HG03558 (cell line): ENCODE measurements around the gene OXNAD1.
A peak's percentile ranks its signal among the peaks of the same experiment; 100 is the strongest.

ENCODE experiments used
- ATAC-seq: cut with Tn5 transposase; IDR thresholded peaks from one replicate; pipeline ENCODE4 v1.9.1; 2021; ENCODE audit warnings: moderate number of reproducible peaks; ENCODE audit not compliant: unreplicated experiment; ENCODE audit errors: extremely low read depth

OXNAD1 gene

GRCh38 chr3:16322189-16322588 lies 57.2 kb downstream of the OXNAD1 start:
- ATAC-seq: no peak

GRCh38 chr3:16323737-16324136 lies 58.7 kb downstream of the OXNAD1 start:
- ATAC-seq: no peak

DNA sequence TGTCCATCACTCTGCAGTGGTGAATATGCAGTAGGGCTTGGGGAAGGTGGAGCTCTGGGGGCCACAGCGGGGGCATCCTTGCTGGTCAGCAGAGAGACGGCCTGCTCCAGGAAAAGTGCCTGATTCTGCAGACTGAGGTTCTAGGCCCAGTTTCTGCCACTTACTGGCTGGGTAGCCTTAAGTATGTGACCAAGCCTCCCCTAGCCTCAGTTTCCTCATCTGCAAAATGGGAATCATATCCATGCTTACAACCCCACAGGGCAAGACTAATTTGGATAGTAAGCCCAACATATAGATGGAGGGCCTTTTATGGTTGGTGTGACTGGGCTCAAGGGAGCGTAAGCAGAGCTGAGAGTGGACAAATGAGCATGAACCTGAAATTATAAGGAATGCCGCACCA lies 60.8 kb downstream of the OXNAD1 start:
- ATAC-seq: no peak

GRCh38 chr3:16326724-16327349 lies 61.8 kb downstream of the OXNAD1 start:
- ATAC-seq: no peak

- no peak for ATAC-seq
Measured at GRCh38 chr3:16328124-16328523, 63.1 kb downstream of the OXNAD1 start.

GRCh38 chr3:16329036-16329825 lies 64.2 kb downstream of the OXNAD1 start:
- ATAC-seq: no peak

DNA sequence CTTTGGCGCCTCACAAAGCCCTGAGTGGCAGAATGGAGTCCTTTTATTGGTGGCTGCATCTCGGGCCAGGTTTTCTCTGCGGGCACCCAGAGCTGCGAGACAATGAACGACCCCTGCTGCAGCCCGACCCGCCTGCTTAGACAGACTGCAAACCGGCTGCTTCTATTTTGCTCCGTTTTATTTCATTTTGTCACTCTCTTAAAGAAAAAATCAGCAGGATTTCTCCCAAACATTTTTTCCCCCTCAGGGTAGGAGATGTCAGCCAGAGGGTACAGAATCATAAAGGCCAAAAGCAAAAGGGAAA lies 64.8 kb downstream of the OXNAD1 start:
- ATAC-seq: no peak

GRCh38 chr3:16330351-16330750 lies 65.3 kb downstream of the OXNAD1 start:
- no peak for ATAC-seq

GRCh38 chr3:16331319-16331883 lies 66.4 kb downstream of the OXNAD1 start:
- ATAC-seq: no peak

DNA sequence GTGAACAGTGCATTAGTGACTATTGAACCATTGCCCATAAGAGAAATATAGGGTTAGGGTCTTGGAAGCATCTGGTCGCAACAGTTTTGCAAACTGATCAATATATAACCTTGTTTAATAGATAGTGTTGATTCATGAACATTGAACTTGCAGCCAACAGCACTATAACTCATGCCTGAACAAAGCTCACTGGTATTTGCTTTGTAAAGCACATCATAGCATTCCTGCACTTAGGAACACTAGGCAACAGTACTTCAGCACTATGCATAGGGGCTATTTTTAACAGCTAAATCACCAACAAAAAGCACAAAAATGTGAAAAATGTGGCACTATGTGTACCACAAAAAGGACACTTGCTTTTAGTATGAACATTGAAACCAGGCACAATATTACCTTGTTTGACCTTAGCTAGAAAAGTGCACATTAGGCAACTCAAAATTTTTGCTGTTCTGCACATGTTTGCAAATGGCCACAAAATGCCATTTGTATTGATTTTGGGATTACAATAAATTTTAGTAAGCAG lies 68.0 kb downstream of the OXNAD1 start:
- ATAC-seq: no peak

DNA sequence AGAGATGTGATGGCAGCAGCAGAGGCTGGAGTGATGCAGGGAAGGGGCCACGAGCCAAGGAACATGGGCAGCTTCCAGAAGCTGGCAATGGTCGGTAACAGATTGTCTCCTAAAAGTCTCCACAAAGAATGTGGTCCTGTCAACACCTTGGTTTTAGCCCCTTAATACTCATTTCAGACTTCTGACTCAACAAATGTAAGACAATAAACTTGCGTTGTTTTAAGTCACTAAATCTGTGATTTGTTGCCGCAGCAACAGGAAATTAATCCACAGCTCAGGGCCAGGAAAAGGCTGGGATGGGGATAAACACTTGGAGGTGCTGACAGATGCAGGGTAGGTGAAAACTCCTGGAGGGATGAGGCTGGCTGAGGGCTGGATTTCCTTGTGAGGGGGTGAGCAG lies 69.9 kb downstream of the OXNAD1 start:
- no peak for ATAC-seq

- no peak for ATAC-seq
Measured at GRCh38 chr3:16335333-16335732, 70.3 kb downstream of the OXNAD1 start.

DNA sequence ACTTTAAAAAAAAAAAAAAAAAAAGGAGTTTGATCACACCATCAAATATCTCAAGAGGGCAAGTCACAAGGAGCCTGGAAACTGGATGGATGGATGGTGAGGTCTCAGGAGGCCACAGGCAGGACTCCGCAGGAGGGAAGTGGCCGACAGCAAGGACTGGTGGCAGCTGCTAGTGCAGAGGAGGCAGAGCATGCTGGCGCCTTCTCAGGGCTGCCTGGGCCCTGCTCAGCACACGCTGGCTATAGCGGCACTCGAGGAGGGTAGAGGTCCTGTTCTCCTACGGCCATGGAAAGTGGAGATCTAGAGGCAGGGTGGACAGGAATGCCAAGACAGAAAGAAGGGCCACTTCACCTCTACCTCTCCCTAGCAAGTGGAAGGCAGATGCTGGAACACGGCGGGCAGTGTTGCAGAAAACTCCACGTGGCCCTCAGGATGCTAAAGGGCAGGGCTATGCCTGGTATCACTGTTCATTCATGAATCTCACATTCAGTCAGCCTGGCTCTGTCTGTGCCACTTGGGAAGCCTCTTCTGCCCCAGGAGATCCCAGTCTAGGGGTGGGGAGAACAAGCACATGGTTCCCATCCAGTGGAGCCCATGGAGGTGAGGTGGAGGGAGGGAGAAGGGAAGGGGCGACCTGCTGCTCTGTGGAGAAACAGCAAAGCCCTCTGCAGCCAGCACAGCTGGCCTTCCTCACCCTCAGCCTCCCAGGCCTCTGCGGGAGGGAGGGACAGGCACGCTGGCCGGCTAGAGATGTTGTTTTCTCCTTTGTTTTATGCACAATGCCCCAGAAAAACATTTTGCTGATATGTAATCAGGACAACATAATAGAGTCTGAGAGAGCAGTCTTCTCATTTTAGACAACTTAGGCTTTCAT lies 71.0 kb downstream of the OXNAD1 start:
- ATAC-seq: no peak

- ATAC-seq: no peak
Measured at GRCh38 chr3:16336825-16337224, 71.8 kb downstream of the OXNAD1 start.

GRCh38 chr3:16337856-16338540 lies 73.0 kb downstream of the OXNAD1 start:
- peak; percentile 52 for ATAC-seq

- no peak for ATAC-seq
Measured at GRCh38 chr3:16338999-16339398, 74.0 kb downstream of the OXNAD1 start.

DNA sequence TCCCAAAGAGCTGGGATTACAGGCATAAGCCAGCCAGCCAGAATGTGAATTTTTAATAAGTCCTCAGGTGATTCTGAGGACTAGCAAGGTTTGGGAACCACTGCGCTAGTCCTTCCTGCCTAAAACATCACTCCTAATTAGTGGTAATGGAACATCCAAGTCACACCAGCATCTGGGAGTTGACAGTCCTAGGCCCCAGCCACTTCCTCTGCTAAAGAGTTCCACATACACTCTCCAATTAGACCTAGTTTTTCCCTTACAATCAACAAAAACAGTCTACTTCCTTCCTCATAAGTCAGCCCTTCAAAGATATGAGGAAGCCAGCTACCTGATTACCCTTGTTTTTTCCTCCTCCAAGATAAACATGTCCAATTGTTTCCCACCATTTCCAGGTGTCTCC lies 78.1 kb downstream of the OXNAD1 start:
- no peak for ATAC-seq

GRCh38 chr3:16346413-16347081 lies 81.5 kb downstream of the OXNAD1 start:
- no peak for ATAC-seq

- ATAC-seq: no peak
Measured at GRCh38 chr3:16347548-16347947, 82.5 kb downstream of the OXNAD1 start.
